OCI-LY3 (cell line): ENCODE results near the gene GJC3.

Source experiments
- H2AFZ ChIP-seq: fragments of 200-600, 300-600 bp; shearing (Covaris generic); 2 replicates; pipeline ENCODE4 v1.6.0; 2014; ENCODE audit warnings: antibody characterized with exemption, low read depth, low read length
- H3K27ac ChIP-seq: fragments of 200-600, 300-600 bp; sonication (generic); 2 replicates; pipeline ENCODE4 v1.5.1; 2014; ENCODE audit warnings: mild to moderate bottlenecking, low read length, moderate library complexity, mixed read lengths
- H3K27me3 ChIP-seq: fragments of 200-600, 300-600 bp; sonication (generic); 2 replicates; pipeline ENCODE4 v1.6.1; 2014; ENCODE audit warnings: low read depth, low read length, mixed read lengths
- H3K36me3 ChIP-seq: fragments of 200-600, 300-600 bp; sonication (generic); replicated peaks from 2 replicates; pipeline ENCODE3; 2014; ENCODE audit warnings: low read depth, low read length, mixed read lengths
- H3K4me1 ChIP-seq: fragments of 300-600, 200-600 bp; sonication (generic); 2 replicates; pipeline ENCODE4 v1.6.1; 2014; ENCODE audit warnings: low read length, mixed read lengths
- H3K4me2 ChIP-seq: fragments of 200-600, 300-600 bp; sonication (generic); 2 replicates; pipeline ENCODE4 v1.6.1; 2014; ENCODE audit warnings: low read length, mixed read lengths
- H3K4me3 ChIP-seq: fragments of 300-600, 200-600 bp; sonication (generic); 2 replicates; pipeline ENCODE4 v1.5.1; 2014; ENCODE audit warnings: antibody characterized with exemption, mild to moderate bottlenecking, low read length, moderate library complexity
- H3K79me2 ChIP-seq: fragments of 300-600, 200-600 bp; shearing (Covaris generic); 2 replicates; pipeline ENCODE4 v1.6.1; 2014; ENCODE audit warnings: mild to moderate bottlenecking, low read length, mixed read lengths
- H3K9ac ChIP-seq: fragments of 300-600, 200-600 bp; shearing (Covaris generic); 2 replicates; pipeline ENCODE4 v1.6.0; 2014; ENCODE audit warnings: mild to moderate bottlenecking, low read length, moderate library complexity
- H3K9me3 ChIP-seq: fragments of 200-600, 300-600 bp; shearing (Covaris generic); 2 replicates; pipeline ENCODE4 v1.6.1; 2014; ENCODE audit warnings: low read length, mixed read lengths; ENCODE audit not compliant: insufficient read depth
- H4K20me1 ChIP-seq: fragments of 200-600, 300-600 bp; sonication (generic); 2 replicates; pipeline ENCODE4 v1.6.1; 2016; ENCODE audit warnings: low read length, mixed read lengths; ENCODE audit not compliant: insufficient read depth
- EZH2phosphoT487 ChIP-seq: fragments of 200-600 bp; shearing (Covaris generic); IDR thresholded peaks from 2 replicates; pipeline ENCODE4 v1.6.1; 2018; ENCODE audit warnings: antibody characterized with exemption, mixed run types, low read depth
- TF ChIP-seq, protein P1 (sequence below): fragments of 200-600, 300-600 bp; sonication (generic); IDR thresholded peaks from 2 replicates; pipeline ENCODE4 v1.5.1; 2014; ENCODE audit warnings: antibody characterized with exemption, low read length, low read depth

Gene GJC3

DNA sequence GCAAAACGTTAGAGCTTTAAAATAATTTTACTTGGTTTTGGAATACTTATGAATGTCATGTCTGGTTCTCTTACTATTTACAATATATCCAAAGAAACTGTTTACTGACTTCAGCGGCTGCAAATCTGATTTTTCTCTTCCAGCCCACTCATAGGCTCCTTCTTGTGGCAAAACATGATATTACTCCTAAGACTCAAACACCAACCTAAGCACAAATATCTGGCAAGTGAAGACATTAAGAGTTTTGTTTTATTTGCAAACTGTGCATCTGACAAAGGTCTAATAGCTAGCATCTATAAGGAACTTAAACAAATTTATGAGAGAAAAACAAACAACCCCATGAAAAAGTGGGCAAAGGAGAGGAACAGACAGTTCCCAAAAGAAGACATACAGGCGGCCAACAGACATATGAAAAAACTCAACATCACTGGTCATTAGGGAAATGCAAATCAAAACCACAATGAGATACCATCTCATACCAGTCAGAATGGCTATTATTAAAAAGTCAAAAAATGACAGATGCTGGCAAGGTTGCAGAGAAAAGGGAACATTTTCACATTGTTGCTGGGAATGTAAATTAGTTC, 20.3 kb upstream of the GJC3 start:
- Histone ChIP-seq H3K4me1 (no peaks in the 10 kb centered on the region), H3K27me3 (peaks cover 8% of the 10 kb centered on the region; the same call in 1 of the 2 replicates), H3K79me2 (no peaks in the 10 kb centered on the region), H3K36me3 (no peaks in the 10 kb centered on the region), H3K4me2 (no peak overlapping the region), H3K9me3 (no peaks in the 10 kb centered on the region), H4K20me1 (no peaks in the 10 kb centered on the region), H3K9ac (no peak overlapping the region), H3K4me3 (no peak overlapping the region), H2AFZ (no peak overlapping the region), H3K27ac (no peak overlapping the region)
- TF ChIP-seq EZH2phosphoT487 = no peak
- TF ChIP-seq, protein P1, sequence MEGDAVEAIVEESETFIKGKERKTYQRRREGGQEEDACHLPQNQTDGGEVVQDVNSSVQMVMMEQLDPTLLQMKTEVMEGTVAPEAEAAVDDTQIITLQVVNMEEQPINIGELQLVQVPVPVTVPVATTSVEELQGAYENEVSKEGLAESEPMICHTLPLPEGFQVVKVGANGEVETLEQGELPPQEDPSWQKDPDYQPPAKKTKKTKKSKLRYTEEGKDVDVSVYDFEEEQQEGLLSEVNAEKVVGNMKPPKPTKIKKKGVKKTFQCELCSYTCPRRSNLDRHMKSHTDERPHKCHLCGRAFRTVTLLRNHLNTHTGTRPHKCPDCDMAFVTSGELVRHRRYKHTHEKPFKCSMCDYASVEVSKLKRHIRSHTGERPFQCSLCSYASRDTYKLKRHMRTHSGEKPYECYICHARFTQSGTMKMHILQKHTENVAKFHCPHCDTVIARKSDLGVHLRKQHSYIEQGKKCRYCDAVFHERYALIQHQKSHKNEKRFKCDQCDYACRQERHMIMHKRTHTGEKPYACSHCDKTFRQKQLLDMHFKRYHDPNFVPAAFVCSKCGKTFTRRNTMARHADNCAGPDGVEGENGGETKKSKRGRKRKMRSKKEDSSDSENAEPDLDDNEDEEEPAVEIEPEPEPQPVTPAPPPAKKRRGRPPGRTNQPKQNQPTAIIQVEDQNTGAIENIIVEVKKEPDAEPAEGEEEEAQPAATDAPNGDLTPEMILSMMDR = peak; percentile 28; the same call in 1 of the 2 replicates

DNA sequence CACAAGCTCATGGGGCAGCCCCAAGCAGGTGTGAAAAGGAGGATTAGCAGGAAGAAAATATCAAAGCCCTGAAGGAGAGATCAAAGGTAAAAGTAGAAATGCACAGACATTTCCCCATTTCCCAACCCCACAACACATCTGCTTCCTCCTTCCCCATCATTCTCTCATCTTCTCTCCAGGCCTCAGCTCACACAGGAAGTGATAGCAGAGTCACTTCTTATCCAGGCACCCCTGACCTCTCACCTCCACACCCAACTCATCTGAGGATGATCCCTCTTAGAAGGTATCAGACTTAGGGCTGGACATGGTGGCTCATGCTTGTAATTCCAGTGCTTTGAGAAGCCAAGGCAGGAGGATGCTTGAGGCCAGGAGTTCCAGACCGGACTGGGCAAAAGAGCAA, 18.2 kb upstream of the GJC3 start:
- Histone ChIP-seq H3K36me3 (no peaks in the 10 kb centered on the region), H3K9me3 (no peaks in the 10 kb centered on the region), H4K20me1 (no peaks in the 10 kb centered on the region), H3K9ac (no peak overlapping the region), H2AFZ (no peak overlapping the region), H3K27ac (no peak overlapping the region), H3K4me3 (no peak overlapping the region), H3K27me3 (peaks cover 17% of the 10 kb centered on the region; the same call in 1 of the 2 replicates), H3K79me2 (no peaks in the 10 kb centered on the region), H3K4me1 (no peaks in the 10 kb centered on the region), H3K4me2 (no peak overlapping the region)
- TF ChIP-seq, protein P1 = no peak
- TF ChIP-seq EZH2phosphoT487 = no peak

DNA sequence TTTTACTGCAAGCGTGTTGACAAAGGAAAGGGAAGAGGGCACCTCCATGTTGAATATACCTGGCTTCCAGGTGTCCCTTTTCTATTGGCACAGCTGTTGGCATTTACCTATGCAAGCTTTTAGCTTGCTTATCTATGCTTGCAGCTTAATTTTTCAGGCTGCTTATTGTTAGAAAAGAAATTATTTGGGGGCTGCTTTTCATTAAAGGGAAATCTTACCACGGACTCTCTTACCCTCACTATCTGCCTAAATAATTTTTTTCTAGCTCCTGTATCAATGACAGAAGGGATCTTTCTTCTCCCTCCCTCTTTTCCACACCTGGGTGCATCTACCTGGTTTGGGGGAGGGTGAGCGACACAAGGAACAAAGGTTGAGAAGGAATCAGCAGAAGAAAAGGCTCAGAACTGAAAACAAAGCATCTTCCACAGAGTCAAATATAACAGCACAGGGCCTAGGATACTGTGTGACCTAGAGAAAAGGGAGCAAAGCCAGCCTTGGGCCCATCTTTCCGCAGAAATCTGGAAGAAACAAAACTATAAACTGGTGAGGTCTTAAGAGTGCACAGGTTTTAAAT, 15.2 kb upstream of the GJC3 start:
- no peaks in the 10 kb centered on the region for H3K36me3 ChIP-seq
- H3K27me3 ChIP-seq = peaks cover 20% of the 10 kb centered on the region; the same call in 1 of the 2 replicates
- no peak overlapping the region for H3K27ac ChIP-seq
- no peaks in the 10 kb centered on the region for H3K9me3 ChIP-seq
- TF ChIP-seq, protein P1 = no peak
- no peak for TF ChIP-seq EZH2phosphoT487
- no peaks in the 10 kb centered on the region for H3K79me2 ChIP-seq
- H3K4me2 ChIP-seq = 0 out of 2 replicates have a peak overlapping the region, but pooled peaks have one; percentile 17
- no peaks in the 10 kb centered on the region for H3K4me1 ChIP-seq
- H4K20me1 ChIP-seq = no peaks in the 10 kb centered on the region
- H3K4me3 ChIP-seq = 0 out of 2 replicates have a peak overlapping the region, but pooled peaks have one; percentile 16
- no peak overlapping the region for H2AFZ ChIP-seq
- no peak overlapping the region for H3K9ac ChIP-seq

- H3K4me2 ChIP-seq = peak overlapping the region; percentile 17; the same call in 1 of the 2 replicates
- H3K36me3 ChIP-seq = no peaks in the 10 kb centered on the region
- no peak overlapping the region for H3K9ac ChIP-seq
- H3K27me3 ChIP-seq = peaks cover 22% of the 10 kb centered on the region; the same call in 1 of the 2 replicates
- TF ChIP-seq, protein P1 = no peak
- no peak for TF ChIP-seq EZH2phosphoT487
- H3K79me2 ChIP-seq = no peaks in the 10 kb centered on the region
- peak overlapping the region; percentile 25; the same call in 1 of the 2 replicates for H2AFZ ChIP-seq
- no peaks in the 10 kb centered on the region for H4K20me1 ChIP-seq
- H3K4me1 ChIP-seq = no peaks in the 10 kb centered on the region
- H3K4me3 ChIP-seq = peak overlapping the region; percentile 16; the same call in 1 of the 2 replicates
- no peak overlapping the region for H3K27ac ChIP-seq
- H3K9me3 ChIP-seq = peaks cover 5% of the 10 kb centered on the region; the same call in 1 of the 2 replicates
Measured at GRCh38 chr7:99943641-99944496, 14.4 kb upstream of the GJC3 start.
